VCaP (cell line): ENCODE measurements around the gene NRCAM.

Source experiments
- H3K27ac ChIP-seq: fragments of 450-650 bp; 2 replicates; pipeline ENCODE4 v1.5.1; 2017
- CTCF ChIP-seq: fragments of 450-650 bp; conservative IDR thresholded peaks from 2 replicates; pipeline ENCODE4 v1.5.1; 2017; ENCODE audit warnings: mild to moderate bottlenecking, moderate library complexity

The NRCAM gene

GRCh38 chr7:108149119-108149518 is 307.1 kb downstream of the NRCAM start:
- no peak overlapping the region for H3K27ac ChIP-seq
- no peak for TF ChIP-seq CTCF

GRCh38 chr7:108147031-108147563 is 309.1 kb downstream of the NRCAM start:
- H3K27ac ChIP-seq: no peak overlapping the region; the same call in 1 of the 2 replicates
- no peak for TF ChIP-seq CTCF

- peak; percentile 99 for TF ChIP-seq CTCF
- H3K27ac ChIP-seq: peak overlapping the region; percentile 56
Observed at GRCh38 chr7:108146070-108146842, 310.0 kb downstream of the NRCAM start.

GRCh38 chr7:108145401-108145800 is 310.8 kb downstream of the NRCAM start:
- peak overlapping the region; percentile 56; the same call in 1 of the 2 replicates for H3K27ac ChIP-seq
- TF ChIP-seq CTCF: no peak

GRCh38 chr7:108144931-108145330 is 311.3 kb downstream of the NRCAM start:
- TF ChIP-seq CTCF: no peak
- no peak overlapping the region for H3K27ac ChIP-seq

- TF ChIP-seq CTCF: no peak
- no peak overlapping the region for H3K27ac ChIP-seq
Observed at GRCh38 chr7:108143658-108144420, 312.4 kb downstream of the NRCAM start.

- no peak for TF ChIP-seq CTCF
Observed at GRCh38 chr7:108142675-108143259, 313.5 kb downstream of the NRCAM start.

More at GRCh38 chr7:108142675-108143259, 313.5 kb downstream of the NRCAM start:
- no peak overlapping the region for H3K27ac ChIP-seq
